Adipocyte (in vitro differentiated cells): Measurements from ENCODE around the gene C1QL4.

Source experiments
- DNase-seq: peaks from one replicate; pipeline ENCODE4 v3.0.0-alpha.2; 2015; ENCODE audit warnings: low read depth
- H3K27me3 ChIP-seq: replicated peaks from 2 replicates; pipeline ENCODE4 v1.7.0; 2013; ENCODE audit warnings: mild to moderate bottlenecking, low read length, moderate library complexity; ENCODE audit not compliant: control insufficient read depth, insufficient read depth
- H3K36me3 ChIP-seq: 2 replicates; pipeline ENCODE4 v1.7.0; 2013; ENCODE audit warnings: low read length, mild to moderate bottlenecking, moderate library complexity; ENCODE audit not compliant: control insufficient read depth, insufficient read depth, severe bottlenecking
- H3K4me1 ChIP-seq: 2 replicates; pipeline ENCODE4 v1.7.0; 2013; ENCODE audit warnings: mild to moderate bottlenecking, low read length, moderate library complexity; ENCODE audit not compliant: control insufficient read depth, insufficient read depth
- H3K4me3 ChIP-seq: 2 replicates; pipeline ENCODE4 v1.7.0; 2013; ENCODE audit warnings: mild to moderate bottlenecking, low read length, moderate library complexity
- H3K9ac ChIP-seq: 2 replicates; pipeline ENCODE4 v1.7.0; 2013; ENCODE audit warnings: mild to moderate bottlenecking, low read length, moderate library complexity
- H3K9me3 ChIP-seq: 2 replicates; pipeline ENCODE4 v1.7.0; 2013; ENCODE audit warnings: mild to moderate bottlenecking, low read length, moderate library complexity; ENCODE audit not compliant: control insufficient read depth

C1QL4 gene

GRCh38 chr12:49365542-49365941 lies 28.6 kb upstream of the C1QL4 start:
- Histone ChIP-seq H3K4me3 (no peak overlapping the region), H3K9ac (no peak overlapping the region), H3K9me3 (no peaks in the 10 kb centered on the region), H3K27me3 (no peaks in the 10 kb centered on the region), H3K4me1 (peaks cover 29% of the 10 kb centered on the region), H3K36me3 (no peaks in the 10 kb centered on the region)
- DNase-seq, result peak; percentile 38

- DNase-seq, result peak; percentile 83
- no peaks in the 10 kb centered on the region for H3K27me3 ChIP-seq
- H3K9ac ChIP-seq, result no peak overlapping the region
- peaks cover 29% of the 10 kb centered on the region for H3K4me1 ChIP-seq
- no peaks in the 10 kb centered on the region for H3K9me3 ChIP-seq
- no peaks in the 10 kb centered on the region for H3K36me3 ChIP-seq
- H3K4me3 ChIP-seq, result no peak overlapping the region
Observed at GRCh38 chr12:49364989-49365388, 28.0 kb upstream of the C1QL4 start.

- Histone ChIP-seq H3K9ac (no peak overlapping the region), H3K4me1 (peaks cover 31% of the 10 kb centered on the region), H3K4me3 (no peak overlapping the region), H3K27me3 (no peaks in the 10 kb centered on the region), H3K36me3 (no peaks in the 10 kb centered on the region), H3K9me3 (no peaks in the 10 kb centered on the region)
- no peak for DNase-seq
Observed at GRCh38 chr12:49362077-49362476, 25.1 kb upstream of the C1QL4 start.

GRCh38 chr12:49359671-49360070 lies 22.7 kb upstream of the C1QL4 start:
- H3K9me3 ChIP-seq, result no peaks in the 10 kb centered on the region
- no peak overlapping the region for H3K9ac ChIP-seq
- H3K36me3 ChIP-seq, result no peaks in the 10 kb centered on the region
- no peaks in the 10 kb centered on the region for H3K27me3 ChIP-seq
- no peak for DNase-seq
- H3K4me1 ChIP-seq, result peaks cover 19% of the 10 kb centered on the region
- no peak overlapping the region for H3K4me3 ChIP-seq

- Histone ChIP-seq H3K9ac (peak overlapping the region; percentile 13), H3K9me3 (no peaks in the 10 kb centered on the region), H3K4me1 (peaks cover 19% of the 10 kb centered on the region), H3K36me3 (no peaks in the 10 kb centered on the region), H3K4me3 (peak overlapping the region; percentile 31), H3K27me3 (no peaks in the 10 kb centered on the region)
- DNase-seq, result peak; percentile 83
Observed at GRCh38 chr12:49358483-49359141, 21.6 kb upstream of the C1QL4 start.

- Histone ChIP-seq H3K9me3 (no peaks in the 10 kb centered on the region), H3K27me3 (no peaks in the 10 kb centered on the region), H3K36me3 (no peaks in the 10 kb centered on the region), H3K4me1 (peaks cover 19% of the 10 kb centered on the region), H3K9ac (peak overlapping the region; percentile 29), H3K4me3 (peak overlapping the region; percentile 29)
- peak; percentile 93 for DNase-seq
Observed at GRCh38 chr12:49357103-49357678, 20.2 kb upstream of the C1QL4 start.

- Histone ChIP-seq H3K4me1 (peaks cover 19% of the 10 kb centered on the region), H3K36me3 (no peaks in the 10 kb centered on the region), H3K4me3 (no peak overlapping the region), H3K9me3 (no peaks in the 10 kb centered on the region), H3K27me3 (no peaks in the 10 kb centered on the region), H3K9ac (no peak overlapping the region)
- DNase-seq, result no peak
Observed at GRCh38 chr12:49355913-49356312, 18.9 kb upstream of the C1QL4 start.

- Histone ChIP-seq H3K9me3 (no peaks in the 10 kb centered on the region), H3K9ac (no peak overlapping the region), H3K4me1 (peaks cover 8% of the 10 kb centered on the region), H3K4me3 (no peak overlapping the region), H3K36me3 (no peaks in the 10 kb centered on the region), H3K27me3 (peaks cover 2% of the 10 kb centered on the region)
- no peak for DNase-seq
Observed at GRCh38 chr12:49352351-49352750, 15.4 kb upstream of the C1QL4 start.

GRCh38 chr12:49349266-49349665 lies 12.3 kb upstream of the C1QL4 start:
- no peak overlapping the region for H3K9ac ChIP-seq
- DNase-seq, result no peak
- H3K9me3 ChIP-seq, result no peaks in the 10 kb centered on the region
- H3K4me1 ChIP-seq, result peaks cover 23% of the 10 kb centered on the region
- no peak overlapping the region for H3K4me3 ChIP-seq
- no peaks in the 10 kb centered on the region for H3K36me3 ChIP-seq
- peaks cover 13% of the 10 kb centered on the region for H3K27me3 ChIP-seq

GRCh38 chr12:49348781-49349180 lies 11.8 kb upstream of the C1QL4 start:
- Histone ChIP-seq H3K9ac (no peak overlapping the region), H3K4me3 (no peak overlapping the region), H3K27me3 (peaks cover 18% of the 10 kb centered on the region), H3K9me3 (no peaks in the 10 kb centered on the region), H3K36me3 (no peaks in the 10 kb centered on the region), H3K4me1 (peaks cover 23% of the 10 kb centered on the region)
- no peak for DNase-seq

GRCh38 chr12:49347311-49348193 lies 10.6 kb upstream of the C1QL4 start:
- Histone ChIP-seq H3K9ac (no peak overlapping the region), H3K36me3 (no peaks in the 10 kb centered on the region), H3K4me1 (peaks cover 26% of the 10 kb centered on the region), H3K9me3 (no peaks in the 10 kb centered on the region), H3K27me3 (peaks cover 29% of the 10 kb centered on the region), H3K4me3 (peak overlapping the region; percentile 68)
- peak; percentile 86 for DNase-seq
